ENCODE results near the gene LRP4.

Gene LRP4

DNA sequence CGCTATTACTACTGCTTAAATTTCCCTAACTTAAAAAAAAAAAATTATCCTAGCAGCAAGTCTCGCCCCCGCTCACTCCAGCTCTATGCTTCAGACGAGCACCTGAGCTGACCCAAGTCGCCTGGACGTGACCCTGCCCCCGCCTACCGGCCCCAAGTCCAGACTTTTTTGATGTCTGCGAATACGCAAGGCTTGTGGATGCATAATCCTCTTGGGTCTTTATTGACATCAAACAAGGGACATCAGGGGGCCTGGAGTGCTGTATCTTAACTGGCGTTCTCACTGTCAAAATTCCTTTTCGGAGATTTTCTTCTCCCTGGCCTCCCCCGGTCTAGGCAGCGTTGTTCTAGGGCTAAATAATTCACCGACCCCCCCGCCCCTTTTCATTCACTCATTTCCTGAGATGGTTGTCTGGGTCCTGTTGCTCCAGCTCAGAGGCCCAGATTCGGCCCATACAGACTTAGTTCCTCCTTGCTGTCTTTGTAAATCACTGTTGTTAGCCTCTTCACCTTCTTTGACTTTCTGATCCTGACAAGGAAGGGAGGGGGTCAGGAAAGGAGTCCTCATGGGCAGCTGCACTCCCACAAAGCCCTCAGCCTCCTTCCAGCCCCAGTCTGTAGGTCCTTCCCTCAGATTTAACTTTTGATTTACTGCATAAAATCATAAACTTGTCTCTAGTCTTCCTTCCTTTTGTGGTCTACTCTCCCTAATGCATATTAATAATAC, 601 bp upstream of the LRP4 start:
- DNase-seq (ENCODE audit: low read depth in 2 of 2) = no peak

DNA sequence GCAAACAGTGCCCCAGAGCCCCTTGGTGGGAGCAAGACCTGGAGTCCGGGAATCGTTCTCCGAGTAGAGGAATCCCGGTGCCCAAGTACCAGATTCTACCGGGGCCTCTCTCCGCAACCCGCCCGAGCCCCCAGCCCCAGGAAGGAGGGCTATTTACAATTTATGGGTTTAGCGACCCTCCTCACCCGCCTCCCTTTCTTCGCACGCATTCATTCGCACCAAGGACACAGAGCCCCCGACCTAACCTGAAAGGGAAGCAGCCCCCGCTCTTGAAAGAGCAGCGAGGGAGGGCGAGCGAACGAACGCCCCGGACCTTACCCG, 628 bp downstream of the LRP4 start:
- no peak for DNase-seq (ENCODE audit: low read depth in 2 of 2)

GRCh38 chr11:46917109-46917761, 1.1 kb downstream of the LRP4 start:
- no peak for DNase-seq (ENCODE audit: low read depth in 2 of 2)

GRCh38 chr11:46916286-46917108, 1.9 kb downstream of the LRP4 start:
- no peak for DNase-seq (ENCODE audit: low read depth in 2 of 2)

- DNase-seq (ENCODE audit: low read depth in 2 of 2) = no peak
Observed at GRCh38 chr11:46914910-46915309, 3.4 kb downstream of the LRP4 start.

DNA sequence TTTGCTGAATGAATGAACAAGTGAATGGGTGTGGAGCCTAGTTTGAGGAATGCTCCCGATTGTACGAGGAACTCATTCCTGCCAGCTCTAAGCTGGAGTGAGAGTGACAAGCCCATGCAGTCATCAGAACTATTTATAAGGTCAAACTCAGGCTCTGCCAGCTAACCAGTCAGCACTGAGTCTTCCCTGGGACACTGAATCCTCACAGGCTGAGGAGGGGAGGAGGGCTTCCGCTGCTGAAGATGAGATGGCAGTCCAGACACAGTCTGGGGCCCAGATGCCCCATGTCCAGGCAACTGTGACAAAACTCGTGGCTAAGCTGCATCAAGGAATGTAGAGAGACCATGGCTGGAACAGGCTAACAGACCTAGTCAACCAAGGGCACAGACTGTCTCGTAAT, 4.0 kb downstream of the LRP4 start:
- DNase-seq (ENCODE audit: low read depth in 2 of 2) = no peak

GRCh38 chr11:46913484-46913883, 4.9 kb downstream of the LRP4 start:
- DNase-seq (ENCODE audit: low read depth in 2 of 2) = no peak

- no peak for DNase-seq (ENCODE audit: low read depth in 2 of 2)
Observed at GRCh38 chr11:46912526-46913150, 5.7 kb downstream of the LRP4 start.

DNA sequence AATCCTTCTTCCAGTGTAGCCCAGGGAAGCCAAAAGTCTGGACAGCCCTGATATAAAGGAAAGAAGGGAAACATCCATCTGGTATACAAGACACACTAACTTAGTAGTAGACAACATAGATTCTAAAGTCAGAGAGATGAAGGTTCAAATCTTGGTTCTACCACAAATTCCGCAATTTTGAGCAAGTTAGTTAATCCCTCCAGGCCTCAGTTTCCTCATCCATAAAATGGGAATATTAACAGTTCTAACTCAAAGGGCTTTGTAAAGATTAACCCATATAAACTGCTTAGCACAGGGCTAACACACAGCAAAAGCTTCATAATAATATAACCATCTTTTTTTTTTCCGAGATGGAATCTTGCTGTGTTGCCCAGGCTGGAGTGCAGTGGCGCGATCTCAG, 10.7 kb downstream of the LRP4 start:
- no peak for DNase-seq (ENCODE audit: low read depth in 2 of 2)

DNA sequence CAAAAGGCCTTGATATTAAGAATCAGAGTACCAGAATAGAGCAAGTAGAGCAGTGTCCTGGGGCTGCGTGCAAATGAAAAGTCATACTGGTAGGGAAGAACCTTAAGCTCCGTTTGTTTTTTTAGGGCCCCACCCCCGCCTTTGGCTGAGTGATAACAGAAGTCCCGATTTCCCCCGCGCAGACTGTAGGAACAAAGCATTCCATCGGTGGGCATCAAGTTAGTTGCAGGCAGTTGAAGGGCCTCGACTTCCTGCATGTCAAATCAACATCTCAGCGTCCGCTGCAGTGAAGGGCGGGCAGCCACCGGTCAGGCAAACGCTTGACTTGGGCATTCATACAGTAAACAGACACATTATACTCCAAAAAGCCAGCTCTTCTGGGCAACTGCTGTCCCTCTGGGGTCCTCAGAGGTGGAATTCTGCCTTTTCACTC, 11.7 kb downstream of the LRP4 start:
- DNase-seq (ENCODE audit: low read depth in 2 of 2) = no peak

DNA sequence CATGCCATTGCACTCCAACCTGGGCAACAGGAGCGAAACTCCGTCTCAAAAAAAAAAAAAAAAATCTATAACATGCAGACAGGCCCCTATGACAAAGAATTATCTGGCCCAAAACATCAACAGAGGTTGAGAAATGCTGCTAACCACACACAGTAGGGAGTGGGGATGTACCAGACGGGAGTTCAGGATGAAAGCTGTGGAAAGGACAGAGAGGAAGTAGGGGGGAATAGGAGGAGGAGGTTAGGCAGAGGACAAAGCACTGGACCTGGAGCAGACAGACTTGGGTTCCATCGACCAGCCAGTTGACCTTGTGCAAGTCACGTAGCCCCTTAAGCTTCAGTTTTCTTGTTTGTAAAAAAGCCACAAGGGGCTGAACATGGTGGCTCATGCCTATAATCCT, 12.5 kb downstream of the LRP4 start:
- no peak for DNase-seq (ENCODE audit: low read depth in 2 of 2)

GRCh38 chr11:46903846-46904245, 14.5 kb downstream of the LRP4 start:
- DNase-seq (ENCODE audit: low read depth in 2 of 2) = no peak

DNA sequence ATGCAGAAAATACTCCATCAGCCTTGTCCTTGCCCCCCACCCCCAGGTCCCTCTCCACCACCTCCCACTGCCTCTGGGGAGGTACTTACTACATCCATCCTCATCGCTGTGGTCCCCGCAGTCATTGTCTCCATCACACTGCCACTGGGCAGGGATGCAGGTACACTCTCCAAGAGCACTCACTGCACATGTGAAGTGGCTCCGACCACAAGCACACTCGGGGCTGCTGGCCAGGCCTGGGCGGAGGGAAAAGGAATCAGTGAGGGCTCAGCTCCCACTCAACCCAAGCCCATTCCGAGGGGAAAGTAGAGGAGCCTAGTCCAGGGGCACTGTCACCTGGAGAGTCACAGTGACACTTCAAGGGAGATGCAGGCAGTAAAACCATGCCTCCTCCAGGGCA, 15.7 kb downstream of the LRP4 start:
- no peak for DNase-seq (ENCODE audit: low read depth in 2 of 2)

- DNase-seq (ENCODE audit: low read depth in 2 of 2) = no peak
Observed at GRCh38 chr11:46901156-46901555, 17.2 kb downstream of the LRP4 start.

- DNase-seq (ENCODE audit: low read depth in 2 of 2) = no peak
Observed at GRCh38 chr11:46900091-46900746, 18.1 kb downstream of the LRP4 start.

DNA sequence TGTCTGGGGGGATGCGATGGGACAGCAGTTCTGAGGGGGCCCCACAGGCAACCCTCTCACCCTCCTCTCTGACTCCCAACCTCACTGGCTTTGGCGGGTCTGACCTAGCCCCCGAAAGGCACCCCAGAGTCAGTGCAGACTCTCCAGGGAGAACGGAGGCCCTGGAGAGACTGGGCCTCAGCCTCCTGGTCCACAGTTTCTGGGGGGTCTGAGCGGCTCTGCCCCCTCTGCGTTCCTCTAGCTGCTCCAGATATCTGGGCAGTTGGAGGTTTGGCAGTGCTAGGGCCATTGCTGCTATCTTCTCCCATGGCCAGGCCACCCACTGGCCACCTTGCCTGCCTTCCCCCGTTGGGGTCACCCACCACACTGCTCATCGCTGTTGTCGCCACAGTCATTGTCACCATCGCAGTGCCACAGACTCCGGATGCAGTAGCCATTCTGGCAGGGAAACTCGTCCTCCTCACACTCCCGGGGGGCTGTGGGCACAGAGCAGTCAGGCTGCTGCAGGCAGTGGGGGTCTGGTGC, 18.8 kb downstream of the LRP4 start:
- DNase-seq (ENCODE audit: low read depth in 2 of 2) = no peak

DNA sequence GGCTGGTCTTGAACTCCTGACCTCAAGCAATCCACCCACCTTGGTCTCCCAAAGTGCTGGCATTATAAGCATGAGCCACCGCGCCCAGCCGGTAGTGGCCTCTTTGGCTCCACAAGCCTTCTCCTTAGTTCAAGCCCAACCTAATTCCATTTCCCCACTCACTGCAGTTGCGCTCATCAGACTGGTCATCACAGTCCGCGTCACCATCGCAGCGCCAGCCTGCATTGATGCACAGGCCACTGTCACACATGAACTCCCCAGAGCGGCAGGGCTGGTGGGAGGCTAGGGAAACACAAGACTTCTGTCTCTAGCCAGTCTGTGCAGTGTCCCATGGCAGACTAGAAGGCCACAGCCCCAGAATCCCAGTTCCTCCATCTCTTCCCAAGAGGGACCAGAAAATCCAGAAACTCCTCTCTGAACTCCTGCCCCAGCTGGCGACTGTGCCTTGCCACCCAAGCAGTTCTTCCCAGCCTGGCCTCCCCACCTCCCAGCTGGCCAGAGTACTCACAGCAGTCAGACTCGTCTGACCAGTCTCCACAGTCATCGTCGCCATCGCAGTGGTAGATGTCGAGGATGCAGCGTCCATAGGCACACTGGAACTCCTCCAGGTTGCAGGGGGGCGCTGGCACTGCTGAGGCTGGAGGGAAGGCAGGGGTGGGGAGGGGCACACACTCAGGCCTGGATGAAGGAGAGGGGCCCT, 19.8 kb downstream of the LRP4 start:
- no peak for DNase-seq (ENCODE audit: low read depth in 2 of 2)

DNA sequence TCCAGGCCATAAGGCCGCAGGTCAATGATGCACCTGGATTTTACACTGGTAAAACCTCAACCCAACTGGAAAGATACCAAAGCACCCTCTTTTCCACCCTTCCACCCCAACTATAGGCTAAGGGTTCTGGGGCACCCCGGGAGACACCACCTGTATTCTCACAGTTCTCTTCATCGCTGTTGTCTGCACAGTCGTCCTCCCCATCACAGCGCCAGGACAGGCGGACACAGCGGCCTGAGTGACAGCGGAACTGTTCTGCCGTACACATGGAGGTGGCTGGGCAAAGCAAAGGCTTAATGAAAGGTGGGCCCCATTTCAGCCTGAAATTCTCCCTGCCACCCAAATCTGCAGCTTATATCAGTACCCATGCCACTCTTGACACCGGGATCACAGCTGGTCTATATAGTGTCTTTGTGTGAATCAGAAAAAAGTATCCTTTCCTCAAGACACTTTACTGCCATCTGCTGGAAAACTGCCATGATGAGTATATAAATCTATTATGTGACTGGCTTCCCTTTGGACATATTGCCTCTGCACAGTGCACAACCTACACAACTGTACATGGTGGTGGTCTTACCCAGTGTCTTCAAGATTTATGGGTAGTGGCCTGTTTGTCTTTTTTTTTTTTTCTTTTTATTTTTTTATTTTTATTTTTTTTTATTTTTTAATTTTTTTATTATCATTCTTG, 21.5 kb downstream of the LRP4 start:
- DNase-seq (ENCODE audit: low read depth in 2 of 2) = no peak

GRCh38 chr11:46895821-46896220, 22.5 kb downstream of the LRP4 start:
- no peak for DNase-seq (ENCODE audit: low read depth in 2 of 2)

DNA sequence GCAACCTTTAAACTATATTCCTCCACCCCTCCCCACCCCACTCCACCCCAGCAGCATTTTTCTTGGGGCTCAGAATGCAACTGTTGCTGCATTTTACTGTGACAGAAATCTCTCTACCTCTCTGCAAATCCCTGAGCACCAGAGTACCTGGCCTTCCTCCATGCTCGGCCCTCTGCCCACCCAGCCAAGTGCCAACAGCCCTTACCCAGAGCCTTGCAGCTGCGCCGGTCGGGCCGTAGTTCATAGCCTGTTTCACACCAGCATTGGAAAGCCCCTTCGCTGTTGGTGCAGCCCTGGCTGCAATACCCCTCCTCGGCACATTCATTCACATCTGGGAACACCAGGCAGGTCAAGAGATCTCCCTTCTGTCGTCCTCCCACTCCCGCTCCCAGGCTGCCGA, 23.4 kb downstream of the LRP4 start:
- DNase-seq (ENCODE audit: low read depth in 2 of 2) = no peak
